Activated T-helper 1 cell treated with Interleukin-2 at 50 U/mL for 16 hours (primary cell): ENCODE data around the gene GSG1.
"Not testable (repeated sequence)": the region's sequence is repeated elsewhere in the genome, so short reads cannot be mapped to it uniquely, and the experiment has no call there.

Experiments used
- DNase-seq: peaks from one replicate; pipeline ENCODE4 v3.0.0-alpha.2; 2020; ENCODE audit warnings: low read depth

GSG1 gene

DNA sequence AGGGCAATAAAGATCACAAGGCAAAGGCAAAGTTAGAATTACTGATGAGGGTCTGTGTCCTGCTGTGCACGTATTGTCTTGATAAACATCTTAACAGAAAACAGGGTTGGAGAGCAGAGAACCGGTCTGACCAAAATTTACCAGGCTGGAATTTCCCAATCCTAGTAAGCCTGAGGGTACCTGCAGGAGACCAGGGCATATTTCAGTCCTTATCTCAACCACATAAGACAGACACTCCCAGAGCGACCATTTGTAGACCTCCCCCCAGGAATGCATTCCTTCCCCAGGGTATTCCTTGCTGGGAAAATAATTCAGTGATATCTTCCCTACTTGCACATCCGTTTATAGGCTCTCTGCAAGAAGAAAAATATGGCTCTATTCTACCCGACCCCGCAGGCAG is 49.9 kb downstream of the GSG1 start:
- not testable (repeated sequence) for DNase-seq

DNA sequence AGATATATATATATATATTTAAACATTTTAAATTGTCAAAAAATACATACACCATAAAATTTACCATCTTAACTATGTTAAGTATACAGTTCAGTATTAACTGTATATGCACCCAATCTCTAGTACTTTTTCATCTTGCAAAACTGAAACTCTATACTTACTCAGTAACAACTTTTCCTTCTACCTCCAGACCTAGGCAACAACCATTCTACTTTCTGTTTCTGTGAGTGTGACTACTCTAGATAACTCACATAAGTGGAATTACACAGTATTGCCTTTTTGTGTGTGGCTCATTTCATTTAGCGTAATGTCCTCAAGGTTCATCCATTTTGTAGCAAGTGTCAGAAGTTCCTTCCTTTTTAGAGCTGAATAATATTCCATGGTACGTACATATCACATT is 51.0 kb downstream of the GSG1 start:
- DNase-seq, result no peak

GRCh38 chr12:13049816-13050215 is 53.7 kb downstream of the GSG1 start:
- no peak for DNase-seq

GRCh38 chr12:13046964-13047363 is 56.5 kb downstream of the GSG1 start:
- DNase-seq, result no peak

DNA sequence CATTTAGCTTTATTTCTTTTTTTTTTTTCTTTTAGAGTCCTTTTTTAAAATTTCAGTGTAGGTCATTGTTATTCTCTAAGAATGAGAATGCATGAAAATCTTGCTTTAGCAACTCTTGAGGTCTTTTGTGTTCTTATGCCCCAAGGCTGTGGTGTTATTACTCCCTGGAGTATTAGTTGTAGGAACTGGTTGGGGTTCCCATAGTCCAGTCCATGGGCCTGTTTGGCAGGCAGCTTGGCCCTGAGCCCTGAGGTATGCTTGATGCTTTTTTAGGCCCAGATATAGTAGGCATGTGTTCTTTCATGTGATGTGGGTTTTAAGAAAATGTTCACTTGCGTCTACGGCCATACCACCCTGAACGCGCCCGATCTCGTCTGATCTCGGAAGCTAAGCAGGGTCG is 57.7 kb downstream of the GSG1 start:
- no peak for DNase-seq

GRCh38 chr12:13044906-13045299 is 58.6 kb downstream of the GSG1 start:
- no peak for DNase-seq

DNA sequence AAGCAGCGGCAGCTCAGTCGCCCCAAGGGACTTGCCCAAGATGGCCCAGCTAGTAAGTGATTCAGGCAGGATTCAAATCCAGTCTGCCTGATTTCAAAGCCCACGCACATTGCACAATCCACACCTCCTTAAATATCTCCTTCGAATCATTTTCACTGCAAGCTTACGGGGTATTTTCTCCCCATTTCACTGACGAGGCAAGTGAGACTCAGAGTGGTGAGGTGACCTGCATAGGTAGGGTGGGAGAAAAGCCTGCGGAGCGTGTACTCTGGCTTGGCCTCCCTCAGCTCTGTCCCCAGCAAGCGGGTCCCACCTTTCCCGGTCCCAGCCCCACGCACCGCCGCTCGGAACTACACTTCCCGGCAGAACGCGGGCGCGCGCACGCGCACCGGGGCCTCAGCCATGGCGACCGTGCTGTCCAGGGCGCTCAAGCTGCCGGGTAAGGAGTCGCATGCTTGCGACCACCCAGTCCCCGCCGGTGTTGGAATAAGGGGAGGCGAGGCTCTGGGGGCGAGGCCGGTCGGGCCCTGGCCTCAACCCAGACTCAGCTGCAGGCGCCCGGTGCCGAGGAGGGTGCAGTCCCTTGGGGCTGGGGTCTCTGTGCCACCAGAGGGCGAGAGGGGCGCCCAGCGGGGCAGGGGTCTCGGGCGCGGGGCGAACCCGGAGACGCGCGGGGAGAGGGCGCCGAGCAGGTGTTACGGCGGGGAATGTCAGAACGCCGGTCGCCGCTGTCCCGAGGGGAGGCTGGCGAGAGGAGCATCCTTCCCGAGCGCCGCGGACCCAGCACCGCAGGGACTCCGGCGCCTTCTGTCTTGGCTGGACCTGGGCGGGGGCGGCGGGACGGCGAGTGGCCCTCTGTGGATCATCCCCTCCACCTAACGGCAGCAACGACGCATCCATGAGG is 59.2 kb downstream of the GSG1 start, which contains the start of gene FAM234B:
TSS of gene FAM234B (plus strand) at position 380 of the 904 bp plus-strand sequence. CDS start at position 403, 23 bp downstream.
- DNase-seq, result peak; percentile 49

- DNase-seq, result no peak
These were observed 60.7 kb downstream of the GSG1 start for GRCh38 chr12:13042666-13043230.

- DNase-seq, result no peak
These were observed 62.2 kb downstream of the GSG1 start for GRCh38 chr12:13041224-13041623.

DNA sequence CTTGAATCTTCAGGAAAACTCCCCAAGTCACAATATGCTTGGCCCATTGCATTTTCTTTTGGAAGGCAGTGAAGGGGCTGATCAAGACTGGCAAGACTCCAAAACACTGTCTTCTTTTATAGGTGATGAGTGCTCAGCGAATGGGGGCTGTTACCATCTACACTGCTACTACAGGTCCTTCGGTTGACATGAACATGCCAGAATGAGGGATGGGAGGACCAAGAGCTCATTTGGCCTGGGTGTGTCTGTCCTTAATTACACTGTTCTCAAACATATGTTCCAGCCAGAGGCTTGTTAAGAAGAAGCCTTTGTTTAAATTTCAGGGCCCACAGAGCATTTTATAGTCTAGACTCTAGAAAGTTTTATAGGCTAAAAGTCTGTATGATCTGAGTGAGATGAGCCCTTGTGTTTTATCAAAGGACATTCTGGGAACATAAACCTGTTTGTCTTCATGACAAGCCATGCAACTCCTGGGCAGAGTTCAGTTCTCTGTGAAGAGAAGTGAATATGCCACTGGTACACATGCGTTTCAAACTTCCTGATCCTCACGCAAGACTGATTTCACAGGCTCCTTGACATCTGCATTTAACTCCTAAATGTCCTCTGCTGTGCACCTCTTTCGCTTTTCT is 64.0 kb downstream of the GSG1 start:
- DNase-seq, result no peak

DNA sequence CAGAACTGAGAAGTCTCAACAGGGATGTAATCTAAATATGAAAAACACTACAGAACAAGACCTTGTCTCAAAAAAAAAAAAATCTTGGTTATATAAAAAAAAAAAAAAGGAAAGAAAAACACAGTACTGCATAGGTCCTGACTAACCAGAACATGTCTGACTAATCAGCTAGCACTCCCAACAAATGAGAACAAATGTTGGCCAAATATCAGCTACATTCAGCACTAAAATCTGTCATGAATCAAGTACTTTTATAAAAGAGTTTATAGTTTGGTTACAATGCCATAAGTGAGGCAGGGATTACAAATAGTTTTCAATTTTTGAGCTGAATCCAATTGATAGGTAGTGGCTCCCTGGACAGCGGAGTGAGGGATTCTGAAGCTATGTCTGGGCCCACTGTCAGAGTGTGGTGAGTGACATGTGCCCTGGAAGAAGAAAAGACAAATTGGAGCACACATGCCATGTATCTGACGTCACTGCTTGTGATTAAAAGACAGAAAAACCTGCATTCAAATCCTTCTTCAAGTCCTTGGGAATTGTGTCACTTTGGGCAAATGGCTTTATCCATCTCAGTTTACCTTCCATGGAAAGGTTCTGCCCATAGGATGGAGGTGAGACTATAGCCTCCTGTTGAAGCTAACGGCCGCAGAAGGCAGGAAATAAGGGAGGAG is 64.8 kb downstream of the GSG1 start:
- no peak for DNase-seq

DNA sequence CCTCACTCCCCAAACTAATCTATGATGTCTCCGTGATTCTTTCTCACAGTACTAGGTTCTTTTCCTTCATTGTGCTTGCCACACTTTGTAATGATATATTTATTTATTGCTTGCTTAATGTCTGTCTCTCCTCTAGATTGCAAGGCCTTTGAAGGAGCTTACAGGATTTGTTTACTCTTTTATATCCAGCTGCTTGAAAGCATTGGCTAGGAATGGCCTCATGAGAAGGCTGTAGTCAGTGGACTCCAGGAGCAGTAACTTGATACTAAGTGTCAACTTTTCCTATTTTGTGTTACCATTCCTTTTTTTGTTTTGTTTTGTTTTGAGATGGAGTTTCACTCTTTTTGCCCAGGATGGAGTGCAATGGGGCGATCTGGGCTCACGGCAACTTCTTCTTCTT is 66.6 kb downstream of the GSG1 start:
- no peak for DNase-seq

GRCh38 chr12:13035335-13035734 is 68.1 kb downstream of the GSG1 start:
- not testable (repeated sequence) for DNase-seq
